Sigmoid colon (tissue), 7 donors: ENCODE data around the gene ITGA7. TPM values are rescaled to one million over a fixed set of nuclear protein-coding genes. Genes with fewer than 3 reads are reported as not detected.

Experiments
- DNase-seq: peaks from one replicate; pipeline ENCODE4 v3.0.0-alpha.2; 2019
- H3K27ac ChIP-seq, 4 donors: fragments of 200-600 bp; sonication (generic); one replicate each; pipeline ENCODE4 v1.5.1; 2016 to 2019; ENCODE audit warnings: mild to moderate bottlenecking in 1 of 4
- H3K27me3 ChIP-seq, 3 donors: fragments of 200-600 bp; sonication (generic); one replicate each; pipeline ENCODE4 v1.5.1; 2019; ENCODE audit warnings: mild to moderate bottlenecking in 1 of 3
- H3K36me3 ChIP-seq, 4 donors: fragments of 200-600 bp; sonication (generic); one replicate each; pipeline ENCODE4 v1.5.1; 2016 to 2019
- H3K4me1 ChIP-seq, 4 donors: fragments of 200-600 bp; sonication (generic); one replicate each; pipeline ENCODE4 v1.5.1; 2017 to 2019
- H3K4me3 ChIP-seq, 4 donors: fragments of 200-600 bp; sonication (generic); one replicate each; pipeline ENCODE4 v1.5.1; 2017 to 2019; ENCODE audit warnings: mild to moderate bottlenecking in 2 of 4, moderate library complexity in 1 of 4
- H3K9me3 ChIP-seq, 4 donors: fragments of 200-600 bp in 3 of 4; sonication (generic) in 3 of 4; one replicate each; pipeline versions ENCODE4 v1.5.1 to v1.6.1; 2013 to 2019
- EP300 ChIP-seq, 4 donors: sonication (generic); formaldehyde crosslinking; IDR thresholded peaks; one replicate each; pipeline ENCODE4 v1.6.1; 2017; ENCODE audit warnings: antibody characterized with exemption in 4 of 4
- POLR2A ChIP-seq, 2 donors: fragments of 450-650 bp; IDR thresholded peaks; one replicate each; pipeline ENCODE4 v1.6.1; 2016; ENCODE audit warnings: antibody characterized with exemption in 2 of 2, mild to moderate bottlenecking in 2 of 2, moderate library complexity in 2 of 2
- POLR2AphosphoS5 ChIP-seq, 4 donors: sonication (generic); formaldehyde crosslinking; IDR thresholded peaks; one replicate each; pipeline ENCODE4 v1.6.1; 2017; ENCODE audit warnings: antibody characterized with exemption in 4 of 4
- WGBS, 2 donors: extraction: QIAGEN DNeasy Blood & Tissue Kit; methylation state at CpG; one replicate each; pipeline ENCODE4 v1.1.7; 2013; 5-methylcytosine and 5-hydroxymethylcytosine counted together
- intact Hi-C: fragments of 100-400 bp; cut with DNase I; formaldehyde crosslinking; loops from one replicate; pipeline ENCODE4 v1.15.1; 2023
- polyA plus RNA-seq, 3 donors: library from polyadenylated mRNA; stranded (reverse); fragments of 200-250 nt; gene quantifications; one replicate each; pipeline ENCODE4 v1.2.3, GENCODE V29; 2013
- total RNA-seq, 4 donors: library from RNA; depleted of rRNA; stranded (reverse); fragments of >200 nt; gene quantifications; one replicate each; pipeline ENCODE4 v1.1.0, GENCODE V29; 2016
- TF ChIP-seq, protein P1 (sequence below), 4 experiments: fragments of 450-650 bp in 3 of 4; fragments of 200-600 bp in 1 of 4; IDR thresholded peaks; one replicate each; pipeline ENCODE4 v1.5.1; 2016 to 2019; ENCODE audit warnings: antibody characterized with exemption in 4 of 4, mild to moderate bottlenecking in 3 of 4, moderate library complexity in 2 of 4
- donor health status: healthy with polysubstance abuse.
- donor health status: Bipolar disorder and iron deficiency.
- donor health status: healthy.

Gene ITGA7
- total and polyA plus RNA-seq, 7 donors: 1.8 to 588 (median 66.6) TPM

DNA sequence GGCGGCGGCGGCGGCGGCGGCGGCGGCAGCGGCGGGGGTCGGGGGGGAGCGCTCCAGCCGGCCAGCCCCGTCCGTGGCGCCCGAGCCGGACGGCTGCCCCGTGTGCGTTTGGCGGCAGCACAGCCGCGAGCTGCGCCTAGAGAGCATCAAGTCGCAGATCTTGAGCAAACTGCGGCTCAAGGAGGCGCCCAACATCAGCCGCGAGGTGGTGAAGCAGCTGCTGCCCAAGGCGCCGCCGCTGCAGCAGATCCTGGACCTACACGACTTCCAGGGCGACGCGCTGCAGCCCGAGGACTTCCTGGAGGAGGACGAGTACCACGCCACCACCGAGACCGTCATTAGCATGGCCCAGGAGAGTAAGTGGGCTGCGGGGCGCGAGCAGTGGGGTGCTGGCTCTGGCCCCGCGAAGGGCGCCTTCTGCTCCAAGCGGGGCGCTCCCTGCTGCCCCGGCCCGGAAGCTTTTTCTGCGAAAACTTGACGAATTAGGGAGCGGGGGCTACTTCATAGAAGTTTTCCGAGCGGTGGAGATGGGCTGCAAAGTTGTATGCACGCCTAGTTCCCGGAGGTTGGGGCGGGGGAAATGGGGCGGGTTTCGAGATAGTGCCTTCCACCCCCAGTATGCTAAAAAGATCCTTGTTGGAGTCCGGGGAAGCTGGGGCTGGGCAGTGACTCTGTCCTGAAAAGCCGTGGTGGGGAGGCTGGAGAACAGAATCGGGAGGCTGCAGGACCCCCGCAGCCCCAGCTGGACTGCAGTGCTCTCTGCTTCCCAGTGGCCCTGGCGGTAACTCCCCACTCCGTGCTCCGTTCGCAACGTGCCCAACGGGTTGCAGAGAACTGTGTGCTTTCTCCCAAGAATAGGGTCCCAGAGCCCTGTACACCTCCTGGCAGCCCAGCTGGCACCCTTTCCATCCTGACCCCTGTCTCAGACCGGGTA is 36.0 kb upstream of the ITGA7 start:
- no peaks in the 10 kb centered on the region for H3K9me3 ChIP-seq
- H3K27me3 ChIP-seq: no peaks in the 10 kb centered on the region
- H3K4me3 ChIP-seq: peak overlapping the region; percentile 45 to 67 (median 60)
- peak in 2 of 4 donors; percentile 17 to 22 for TF ChIP-seq POLR2AphosphoS5 (IDR thresholded peaks at IDR 0.05)
- no peak for TF ChIP-seq EP300 (IDR thresholded peaks at IDR 0.05)
- TF ChIP-seq, protein P1, sequence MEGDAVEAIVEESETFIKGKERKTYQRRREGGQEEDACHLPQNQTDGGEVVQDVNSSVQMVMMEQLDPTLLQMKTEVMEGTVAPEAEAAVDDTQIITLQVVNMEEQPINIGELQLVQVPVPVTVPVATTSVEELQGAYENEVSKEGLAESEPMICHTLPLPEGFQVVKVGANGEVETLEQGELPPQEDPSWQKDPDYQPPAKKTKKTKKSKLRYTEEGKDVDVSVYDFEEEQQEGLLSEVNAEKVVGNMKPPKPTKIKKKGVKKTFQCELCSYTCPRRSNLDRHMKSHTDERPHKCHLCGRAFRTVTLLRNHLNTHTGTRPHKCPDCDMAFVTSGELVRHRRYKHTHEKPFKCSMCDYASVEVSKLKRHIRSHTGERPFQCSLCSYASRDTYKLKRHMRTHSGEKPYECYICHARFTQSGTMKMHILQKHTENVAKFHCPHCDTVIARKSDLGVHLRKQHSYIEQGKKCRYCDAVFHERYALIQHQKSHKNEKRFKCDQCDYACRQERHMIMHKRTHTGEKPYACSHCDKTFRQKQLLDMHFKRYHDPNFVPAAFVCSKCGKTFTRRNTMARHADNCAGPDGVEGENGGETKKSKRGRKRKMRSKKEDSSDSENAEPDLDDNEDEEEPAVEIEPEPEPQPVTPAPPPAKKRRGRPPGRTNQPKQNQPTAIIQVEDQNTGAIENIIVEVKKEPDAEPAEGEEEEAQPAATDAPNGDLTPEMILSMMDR (IDR thresholded peaks at IDR 0.05): no peak
- TF ChIP-seq POLR2A (IDR thresholded peaks at IDR 0.05): no peak
- DNase-seq: peak; percentile 84
- intact Hi-C loops: loop anchor here (5.0 kb wide), 2 partner anchors 184 to 299 kb away; partner anchors contain the start of genes PYM1 and RPS26
- peaks cover 0 to 38% (median 31%) of the 10 kb centered on the region in 4 donors for H3K4me1 ChIP-seq
- WGBS, 2 donors: 0 to 1% methylated on average over 73 of the region's 73 CpGs
- peak overlapping the region; percentile 76 to 85 (median 78) for H3K27ac ChIP-seq
- H3K36me3 ChIP-seq: no peaks in the 10 kb centered on the region

DNA sequence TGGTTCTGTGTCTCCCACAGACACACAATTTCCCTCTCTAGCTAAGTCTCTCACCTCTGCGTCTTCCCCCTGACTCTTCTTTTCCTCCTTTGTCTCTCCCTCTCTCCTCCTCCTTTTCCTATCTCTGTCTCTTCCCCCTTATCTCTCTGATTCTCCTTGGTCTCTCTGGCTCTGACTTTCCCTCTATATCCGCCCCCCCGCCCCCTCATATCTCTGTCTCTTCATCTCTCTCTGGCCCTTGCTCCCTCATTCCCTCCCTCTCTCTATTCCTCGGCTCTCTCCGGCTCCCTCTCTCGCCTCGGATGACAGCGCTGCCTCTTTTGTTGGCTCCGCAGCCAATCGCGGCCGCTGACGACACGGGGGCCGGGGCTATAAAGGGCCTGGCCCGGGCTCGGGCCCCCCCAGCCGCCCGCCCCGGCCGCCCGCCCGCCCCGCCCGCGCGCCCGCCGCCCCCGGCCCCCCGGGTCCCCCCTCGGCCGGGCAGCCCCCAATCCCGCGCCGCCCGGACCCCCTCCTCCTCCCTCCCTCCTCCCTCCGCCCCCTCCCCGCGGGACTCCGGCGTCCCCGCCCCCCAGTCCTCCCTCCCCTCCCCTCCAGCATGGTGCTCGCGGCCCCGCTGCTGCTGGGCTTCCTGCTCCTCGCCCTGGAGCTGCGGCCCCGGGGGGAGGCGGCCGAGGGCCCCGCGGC is 35.2 kb upstream of the ITGA7 start, which contains the start of gene GDF11:
Gene GDF11, plus strand, starts transcription at position 404 of the 687 bp plus-strand sequence. Its CDS starts 195 bp downstream, at position 599.
- Histone ChIP-seq H3K36me3 (no peaks in the 10 kb centered on the region), H3K4me1 (peaks cover 0 to 47% (median 39%) of the 10 kb centered on the region in 4 donors), H3K4me3 (peak within 1 kb of the TSS; percentile 45 to 67 (median 60)), H3K27me3 (no peaks in the 10 kb centered on the region), H3K27ac (peak within 1 kb of the TSS; percentile 76 to 85 (median 78)), H3K9me3 (no peaks in the 10 kb centered on the region)
- DNase-seq: peak; percentile 94
- intact Hi-C loops: loop anchor here (5.0 kb wide), 2 partner anchors 184 to 299 kb away; partner anchors contain the start of genes PYM1 and RPS26
- WGBS, 2 donors: 1% methylated on average over 42 to 51 of the region's 53 CpGs
- TF ChIP-seq, protein P1 (IDR thresholded peaks at IDR 0.05): no peak
- peak in 1 of 2 donors; percentile 31 for TF ChIP-seq POLR2A (IDR thresholded peaks at IDR 0.05)
- TF ChIP-seq POLR2AphosphoS5 (IDR thresholded peaks at IDR 0.05): peak; percentile 55 to 98 (median 80)

DNA sequence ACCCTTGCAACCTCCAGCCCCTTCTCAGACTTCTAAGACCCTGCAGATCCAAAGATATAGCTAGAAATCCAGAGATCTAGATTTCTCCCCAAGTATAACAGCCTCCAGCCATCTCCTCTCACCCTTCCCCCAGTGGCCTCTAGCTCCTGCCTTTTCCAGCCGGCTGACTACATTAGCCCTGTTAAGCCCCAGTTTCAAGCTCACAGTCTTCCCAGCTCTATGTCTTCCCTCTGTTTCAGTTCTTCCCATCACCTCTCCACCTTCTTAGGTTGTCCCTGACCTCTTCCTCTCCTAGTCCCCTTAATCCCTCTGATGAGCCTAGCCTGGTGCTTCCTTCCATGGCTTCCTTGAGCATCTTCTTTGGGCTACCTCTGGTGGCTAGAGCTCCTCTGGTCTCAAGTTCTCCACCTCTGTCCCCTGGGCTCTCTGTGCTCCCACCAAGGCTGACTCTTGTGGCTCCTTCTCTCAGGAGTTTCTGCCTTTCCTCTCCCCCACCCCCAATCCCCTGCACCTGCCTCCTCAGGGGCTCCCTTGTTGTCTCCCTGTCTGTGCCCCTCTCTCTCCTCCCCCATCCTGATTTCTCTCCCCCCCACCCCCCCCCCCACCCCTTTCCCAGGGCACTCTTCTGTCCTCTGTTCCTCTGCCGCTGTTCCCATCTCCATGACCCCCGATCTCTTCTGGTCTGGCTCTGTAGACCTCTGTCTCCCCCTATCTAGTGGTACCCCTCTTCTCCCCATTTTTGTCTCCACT is 34.4 kb upstream of the ITGA7 start:
- Histone ChIP-seq H3K4me3 (peak overlapping the region in 3 of 4 donors; percentile 58 to 67 (median 63)), H3K27me3 (no peaks in the 10 kb centered on the region), H3K27ac (peak overlapping the region; percentile 76 to 85 (median 78)), H3K4me1 (peaks cover 0 to 54% (median 45%) of the 10 kb centered on the region in 4 donors), H3K36me3 (no peaks in the 10 kb centered on the region), H3K9me3 (no peaks in the 10 kb centered on the region)
- peak; percentile 50 for DNase-seq
- intact Hi-C loops: loop anchor here (5.0 kb wide), 2 partner anchors 185 to 300 kb away; partner anchors contain the start of genes PYM1 and RPS26
- TF ChIP-seq POLR2AphosphoS5 (IDR thresholded peaks at IDR 0.05) (no peak), EP300 (IDR thresholded peaks at IDR 0.05) (no peak), POLR2A (IDR thresholded peaks at IDR 0.05) (no peak)
- TF ChIP-seq, protein P1 (IDR thresholded peaks at IDR 0.05): no peak
- WGBS, 2 donors: 15 to 32% methylated on average over 3 of the region's 3 CpGs

DNA sequence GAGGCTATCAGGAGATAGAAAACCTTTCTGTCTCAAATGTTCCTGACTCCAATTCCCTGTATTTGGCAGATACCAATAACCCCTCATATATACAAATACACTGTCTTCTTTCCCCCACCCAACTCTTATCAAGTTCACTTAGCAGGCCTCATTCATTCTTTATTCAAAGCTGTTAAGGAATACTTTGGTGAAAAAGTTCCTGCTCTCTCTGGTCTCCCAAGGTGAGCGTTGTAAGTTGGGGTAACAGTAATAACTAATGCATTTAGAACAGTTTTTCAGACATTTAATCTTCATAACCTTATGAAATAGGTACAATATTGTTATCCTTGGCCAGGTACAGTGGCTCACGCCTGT is 31.3 kb upstream of the ITGA7 start:
- Histone ChIP-seq H3K27me3 (no peaks in the 10 kb centered on the region), H3K9me3 (no peaks in the 10 kb centered on the region), H3K4me1 (peaks cover 0 to 34% (median 25%) of the 10 kb centered on the region in 4 donors), H3K27ac (peak overlapping the region in 2 of 4 donors; percentile 78 to 82), H3K36me3 (no peaks in the 10 kb centered on the region), H3K4me3 (peak overlapping the region in 3 of 4 donors; percentile 51 to 62 (median 54))
- intact Hi-C loops: loop anchor here (1.0 to 5.0 kb wide), 3 partner anchors 58 to 201 kb away; partner anchors contain the start of genes ORMDL2 and SARNP
- 51 to 88% methylated on average over 2 of the region's 2 CpGs for WGBS, 2 donors
- DNase-seq: no peak
- TF ChIP-seq EP300 (IDR thresholded peaks at IDR 0.05): no peak
- TF ChIP-seq POLR2A (IDR thresholded peaks at IDR 0.05): no peak
- TF ChIP-seq, protein P1 (IDR thresholded peaks at IDR 0.05): no peak
- TF ChIP-seq POLR2AphosphoS5 (IDR thresholded peaks at IDR 0.05): no peak
